GM12878 (cell line): ENCODE results near the gene USF1. TPM values are rescaled to one million over a fixed set of nuclear protein-coding genes. Genes with fewer than 3 reads are reported as not detected.

Source experiments
- ATAC-seq: fragments of 200-7000 bp; cut with Tn5 transposase; 3 replicates; pipeline ENCODE4 v1.9.1; 2020; ENCODE audit warnings: mild to moderate bottlenecking, moderate library complexity
- Bru-seq: library from RNA; stranded (reverse); fragments of 400-500 nt; gene quantifications from one replicate; lab custom pipeline; 2021; lab: Mats Ljungman, UMichigan
- BruChase-seq, 2 experiments: library from RNA; stranded (reverse); fragments of 400-500 nt; gene quantifications; one replicate each; lab custom pipeline; 2021; lab: Mats Ljungman, UMichigan
- BruUV-seq: library from RNA; stranded (reverse); fragments of 400-500 nt; replicated peaks from 2 replicates; lab custom pipeline; 2021; lab: Mats Ljungman, UMichigan
- CTCF ChIA-PET: fragments of 300-600 bp; sonication (Branson Sonifier 250); formaldehyde crosslinking; extraction: SDS; loops from one replicate; lab custom pipeline; 2021; ENCODE audit warnings: inconsistent platforms; lab: Yijun Ruan, JAX
- POLR2A ChIA-PET: fragments of 350-600 bp; formaldehyde crosslinking; extraction: SDS; loops from one replicate; lab custom pipeline; 2021; ENCODE audit warnings: inconsistent platforms; lab: Charles Lee
- RAD21 ChIA-PET: fragments of 300-600 bp; sonication (Branson Sonifier 250); formaldehyde crosslinking; loops from one replicate; lab custom pipeline; 2023; ENCODE audit warnings: antibody characterized with exemption; ENCODE audit not compliant: unreplicated experiment; lab: Charles Lee
- SMC1A ChIA-PET: fragments of 300-600 bp; sonication (Branson Sonifier 250); formaldehyde crosslinking; loops from one replicate; lab custom pipeline; 2023; ENCODE audit not compliant: unreplicated experiment, uncharacterized antibody; lab: Charles Lee
- DNase-seq: peaks from one replicate; pipeline ENCODE4 v3.0.0-alpha.2; 2011; ENCODE audit warnings: low read depth, low spot score
- FAIRE-seq: peaks from 3 replicates; lab custom pipeline; 2011; peaks lifted over from hg19 to GRCh38; lab: Jason Lieb, UNC
- H2AFZ ChIP-seq: 2 replicates; pipeline ENCODE4 v1.6.0; 2011; ENCODE audit warnings: low read depth, low read length, control low read depth; ENCODE audit not compliant: control insufficient read depth
- H3K27ac ChIP-seq: 2 replicates; pipeline ENCODE4 v1.5.1; 2011; ENCODE audit warnings: control low read depth; ENCODE audit not compliant: control insufficient read depth, insufficient read depth
- H3K27me3 ChIP-seq, 2 experiments: replicated peaks in 1 of 2; 2 replicates each; pipeline versions ENCODE4 v1.6.0 to v1.6.1; 2011; ENCODE audit warnings: low read length in 1 of 2; ENCODE audit not compliant: control insufficient read depth in 2 of 2, insufficient read depth in 2 of 2
- H3K36me3 ChIP-seq, 2 experiments: 2 replicates each; pipeline ENCODE4 v1.5.1; 2011; ENCODE audit warnings: low read length in 1 of 2; ENCODE audit not compliant: control insufficient read depth in 2 of 2, insufficient read depth in 2 of 2
- H3K4me1 ChIP-seq: 2 replicates; pipeline ENCODE4 v1.6.1; 2011; ENCODE audit warnings: mild to moderate bottlenecking, low read length, moderate library complexity, mixed read lengths; ENCODE audit not compliant: control insufficient read depth, insufficient read depth
- H3K4me2 ChIP-seq: 2 replicates; pipeline ENCODE4 v1.6.0; 2011; ENCODE audit warnings: control low read depth; ENCODE audit not compliant: control insufficient read depth, insufficient read depth
- H3K4me3 ChIP-seq: fragments of 200-600 bp; sonication (generic); 2 replicates; pipeline ENCODE4 v1.5.1; 2016
- H3K79me2 ChIP-seq: 2 replicates; pipeline ENCODE4 v1.6.0; 2011; ENCODE audit warnings: low read length; ENCODE audit not compliant: control insufficient read depth, insufficient read depth
- H3K9ac ChIP-seq: 2 replicates; pipeline ENCODE4 v1.8.0; 2011; ENCODE audit warnings: low read length, control low read depth, mixed read lengths; ENCODE audit not compliant: control insufficient read depth, insufficient read depth
- H3K9me3 ChIP-seq: replicated peaks from 3 replicates; pipeline ENCODE4 v1.5.1; 2011; ENCODE audit warnings: mild to moderate bottlenecking, low read length; ENCODE audit not compliant: control insufficient read depth, insufficient read depth
- H4K20me1 ChIP-seq: 2 replicates; pipeline ENCODE4 v1.6.0; 2011; ENCODE audit not compliant: control insufficient read depth, insufficient read depth
- ASH2L ChIP-seq: fragments of 300-600, 200-600 bp; sonication (generic); IDR thresholded peaks from 2 replicates; pipeline ENCODE4 v1.6.1; 2017; ENCODE audit warnings: low read depth, mild to moderate bottlenecking, borderline replicate concordance
- EED ChIP-seq: sonication (generic); IDR thresholded peaks from 2 replicates; pipeline ENCODE4 v1.6.1; 2016; ENCODE audit warnings: antibody characterized with exemption, low read depth
- ESRRA ChIP-seq: IDR thresholded peaks from 2 replicates; pipeline ENCODE4 v1.6.1; 2012; ENCODE audit warnings: mild to moderate bottlenecking, low read length, improper control_type of control experiment
- FOS ChIP-seq: IDR thresholded peaks from 3 replicates; pipeline ENCODE4 v1.6.1; 2011; ENCODE audit warnings: borderline replicate concordance; ENCODE audit not compliant: insufficient read length; ENCODE audit errors: extremely low read depth
- GABPA ChIP-seq: IDR thresholded peaks from 2 replicates; pipeline ENCODE4 v1.6.1; 2014; ENCODE audit warnings: antibody characterized with exemption, low read depth, mild to moderate bottlenecking, inconsistent platforms
- HCFC1 ChIP-seq: fragments of 150-350 bp; IDR thresholded peaks from 2 replicates; pipeline ENCODE4 v1.6.1; 2014; ENCODE audit warnings: low read length
- HDAC6 ChIP-seq: fragments of 200-600 bp; sonication (generic); IDR thresholded peaks from one replicate; pipeline ENCODE4 v1.8.0; 2017; ENCODE audit warnings: antibody characterized with exemption; ENCODE audit not compliant: unreplicated experiment
- KLF5 ChIP-seq: fragments of 450-650 bp; IDR thresholded peaks from 2 replicates; pipeline ENCODE4 v1.6.1; 2014; ENCODE audit warnings: mild to moderate bottlenecking; ENCODE audit not compliant: partially characterized antibody
- RB1 ChIP-seq: fragments of 450-650 bp; formaldehyde crosslinking; IDR thresholded peaks from 2 replicates; pipeline ENCODE4 v1.6.1; 2017; ENCODE audit warnings: mild to moderate bottlenecking, borderline replicate concordance
- RFX5 ChIP-seq: IDR thresholded peaks from 2 replicates; pipeline ENCODE4 v1.6.1; 2011; ENCODE audit warnings: low read depth, low read length, improper control_type of control experiment
- SP1 ChIP-seq: IDR thresholded peaks from one replicate; pipeline ENCODE4 v1.6.1; 2011; ENCODE audit warnings: low read depth, low read length
- SUPT20H ChIP-seq: IDR thresholded peaks from 2 replicates; pipeline ENCODE4 v1.6.1; 2011; ENCODE audit warnings: low read depth, mild to moderate bottlenecking, low read length, moderate library complexity, borderline replicate concordance; ENCODE audit not compliant: control insufficient read depth
- WGBS: methylation state at CpG from one replicate; pipeline ENCODE4 v1.1.6; 2016; ENCODE audit warnings: low lambda C conversion rate; ENCODE audit not compliant: insufficient replicate concordance, insufficient coverage; ENCODE audit errors: missing lambda C conversion rate; 5-methylcytosine and 5-hydroxymethylcytosine counted together
- in situ Hi-C: fragments of 300-500 bp; cut with MboI; formaldehyde crosslinking; loops from 9 replicates; pipeline ENCODE4 v1.14.3; 2018; ENCODE audit warnings: mixed read lengths
- intact Hi-C: fragments of 100-400 bp; cut with micrococcal nuclease; formaldehyde crosslinking; loops from one replicate; pipeline ENCODE4 v1.14.2; 2022; ENCODE audit not compliant: unreplicated experiment
- long read RNA-seq, 2 experiments: library from polyadenylated mRNA; unstranded; transcript quantifications; one replicate each; pipeline ENCODE4 v2.0.0, GENCODE V29; 2019 to 2020
- polyA minus RNA-seq, 3 experiments: library from RNA; depleted of rRNA, polyadenylated mRNA; stranded (reverse); fragments of >200 nt; gene quantifications; 2 replicates each; pipeline ENCODE4 v1.2.3, GENCODE V29; 2011
- polyA plus RNA-seq, 11 experiments: library from polyadenylated mRNA; depleted of rRNA in 4 of 11; unstranded in 6 of 11; stranded (reverse) in 5 of 11; fragments of >200 nt; fragmentation: Nextera tagmentation in 4 of 11; fragmentation: Illumina TruSeq in 1 of 11; extraction: Ambion mirVana in 4 of 11; extraction: Trizol in 1 of 11; gene quantifications; 1 replicate in 1 of 11; 2 replicates in 10 of 11; pipeline versions ENCODE4 v1.2.1 to v1.2.3, GENCODE V29; 2011 to 2016; ENCODE audit warnings: inconsistent platforms in 2 of 11, missing spikeins in 2 of 11, low read depth in 1 of 11
- total RNA-seq, 4 experiments: library from RNA; depleted of rRNA in 3 of 4; stranded (reverse); fragments of >200 nt in 3 of 4; fragmentation: Illumina TruSeq in 1 of 4; extraction: Trizol in 1 of 4; gene quantifications; 2 replicates each; pipeline versions ENCODE4 v1.2.1 to v1.2.3, GENCODE V29; 2013 to 2021
- TF ChIP-seq, protein P1 (sequence below): fragments of 450-650 bp; IDR thresholded peaks from 2 replicates; pipeline ENCODE4 v1.6.1; 2016; ENCODE audit warnings: mild to moderate bottlenecking
- TF ChIP-seq, protein P2 (sequence below): fragments of 450-650 bp; conservative IDR thresholded peaks from 2 replicates; pipeline ENCODE4 v1.6.1; 2017; ENCODE audit warnings: mild to moderate bottlenecking, moderate library complexity

USF1 gene
- total RNA-seq (2013; cell fraction: nucleolus; rRNA removed), result 32.1 and 38.7 TPM in 2 replicates
- 90.2 and 92.1 TPM in 2 replicates for total RNA-seq (2014; rRNA removed)
- 61.4 and 65.1 TPM in 2 replicates for total RNA-seq (2014; rRNA removed; fragmentation: Illumina TruSeq; extraction: Trizol)
- total RNA-seq (2021), result 60.3 and 65.8 TPM in 2 replicates
- polyA plus RNA-seq (2011; ENCODE audit: low read depth), result 54.0 TPM
- 33.8 and 46.0 TPM in 2 replicates for polyA plus RNA-seq (2011; rRNA removed)
- 55.7 and 71.7 TPM in 2 replicates for polyA plus RNA-seq (2011; cell fraction: cytosol; rRNA removed)
- polyA plus RNA-seq (2011; cell fraction: nucleus; rRNA removed), result 153 and 160 TPM in 2 replicates
- 42.5 and 67.5 TPM in 2 replicates for polyA plus RNA-seq (2012)
- polyA plus RNA-seq (2014; fragmentation: Illumina TruSeq; extraction: Trizol), result 50.5 and 60.9 TPM in 2 replicates
- polyA plus RNA-seq (2014; fragmentation: Nextera tagmentation; extraction: Ambion mirVana), result 10 to 100 TPM in 1 of 2 experiments, 1 to 10 TPM in 1; 9.4 to 26.3 TPM
- 72.6 and 72.8 TPM in 2 replicates for polyA plus RNA-seq (2014; rRNA removed)
- 10 to 100 TPM; 11.5 to 23.1 TPM for polyA plus RNA-seq (2016; fragmentation: Nextera tagmentation; extraction: Ambion mirVana)
- 149 and 171 TPM in 2 replicates for polyA minus RNA-seq (2011; rRNA and poly(A)+ RNA removed)
- polyA minus RNA-seq (2011; cell fraction: cytosol; rRNA and poly(A)+ RNA removed), result 31.5 and 32.7 TPM in 2 replicates
- 24.2 and 34.1 TPM in 2 replicates for polyA minus RNA-seq (2011; cell fraction: nucleus; rRNA and poly(A)+ RNA removed)
- Bru-seq, nascent RNA, result percentile 81 among the genes with signal in this experiment
- BruChase-seq, experiment 1, labeled RNA remaining after a 6-hour chase, result percentile 92 among the genes with signal in this experiment
- percentile 94 among the genes with signal in this experiment for BruChase-seq, experiment 2, labeled RNA remaining after a 2-hour chase
- long read RNA-seq, experiment 1, transcript USF1-205 (11 exons, 1,092 nt), result minor isoform, 5 of 19 reads
- long read RNA-seq, experiment 1, transcript USF1-203 (11 exons, 1,807 nt), result major isoform, 9 of 19 reads
- long read RNA-seq, experiment 1, partial matches to known transcripts, result 1 of 19 reads
- long read RNA-seq, experiment 1, other reads (novel, unspliced or antisense), result 4 of 19 reads
- long read RNA-seq, experiment 2, partial matches to known transcripts, result 0 of 10 reads
- long read RNA-seq, experiment 2, other reads (novel, unspliced or antisense), result 2 of 10 reads

GRCh38 chr1:161045736-161046604 is at the start of gene USF1:
Gene USF1, minus strand, starts transcription at chr1:161045977. Its CDS starts 2,702 bp downstream, at chr1:161043275.
- ATAC-seq (peak; percentile 86), DNase-seq (peak; percentile 92), FAIRE-seq (peak; percentile 96)
- H3K27ac ChIP-seq, result peak within 1 kb of the TSS; percentile 100
- H3K36me3 ChIP-seq, result peaks cover 16 to 22% of the 10 kb centered on the region in 2 experiments
- POLR2A ChIA-PET, result interaction anchor here (0.7 to 5.2 kb wide), 17 partner anchors 12 to 334 kb away, joined by 3 to 139 read pairs (median 4); partner anchors contain the start of genes ARHGAP30, DEDD, F11R and KLHDC9
- intact Hi-C loops (loop anchor here (1.0 to 5.0 kb wide), 4 partner anchors 22 to 71 kb away; partner anchors contain the start of genes NIT1 and PFDN2), in situ Hi-C loops (no loop called here)
- H3K9me3 ChIP-seq, result no peaks in the 10 kb centered on the region
- CTCF ChIA-PET, result interaction anchor here (0.7 to 11.1 kb wide), 20 partner anchors 9 to 119 kb away, joined by 3 to 181 read pairs (median 6); partner anchors contain the start of genes ARHGAP30, F11R, KLHDC9 and PPOX
- peak within 1 kb of the TSS; percentile 95 for H3K9ac ChIP-seq
- H3K79me2 ChIP-seq, result peaks cover 22% of the 10 kb centered on the region
- H3K4me3 ChIP-seq, result peak within 1 kb of the TSS; percentile 90
- peaks cover 15% of the 10 kb centered on the region for H3K4me1 ChIP-seq
- RAD21 ChIA-PET, result interaction anchor here (0.6 to 4.8 kb wide), 17 partner anchors 13 to 279 kb away, joined by 3 to 107 read pairs (median 5); partner anchors contain the start of genes ARHGAP30, DEDD, F11R and ITLN2
- H2AFZ ChIP-seq, result peak within 1 kb of the TSS; percentile 91
- no peaks in the 10 kb centered on the region for H4K20me1 ChIP-seq
- SMC1A ChIA-PET, result interaction anchor here (0.5 to 7.5 kb wide), 18 partner anchors 9 to 511 kb away, joined by 3 to 134 read pairs (median 4); partner anchors contain the start of genes ARHGAP30, DEDD, F11R and KLHDC9
- WGBS, result under 1% methylated on average over 29 of the region's 29 CpGs
- peak within 1 kb of the TSS; percentile 91 for H3K4me2 ChIP-seq
- no peaks in the 10 kb centered on the region for H3K27me3 ChIP-seq
- TSS peak; percentile 97 for BruUV-seq
- TF ChIP-seq FOS, result no peak
- TF ChIP-seq, protein P1, sequence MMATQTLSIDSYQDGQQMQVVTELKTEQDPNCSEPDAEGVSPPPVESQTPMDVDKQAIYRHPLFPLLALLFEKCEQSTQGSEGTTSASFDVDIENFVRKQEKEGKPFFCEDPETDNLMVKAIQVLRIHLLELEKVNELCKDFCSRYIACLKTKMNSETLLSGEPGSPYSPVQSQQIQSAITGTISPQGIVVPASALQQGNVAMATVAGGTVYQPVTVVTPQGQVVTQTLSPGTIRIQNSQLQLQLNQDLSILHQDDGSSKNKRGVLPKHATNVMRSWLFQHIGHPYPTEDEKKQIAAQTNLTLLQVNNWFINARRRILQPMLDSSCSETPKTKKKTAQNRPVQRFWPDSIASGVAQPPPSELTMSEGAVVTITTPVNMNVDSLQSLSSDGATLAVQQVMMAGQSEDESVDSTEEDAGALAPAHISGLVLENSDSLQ, result no peak; the same call in none of the 2 replicates
- no peak for TF ChIP-seq RFX5
- TF ChIP-seq RB1, result no peak; the same call in 1 of the 2 replicates
- TF ChIP-seq GABPA, result peak; percentile 97
- peak; percentile 78 for TF ChIP-seq HCFC1
- TF ChIP-seq HDAC6, result peak; percentile 46
- TF ChIP-seq KLF5, result no peak
- peak; percentile 63 for TF ChIP-seq SP1
- no peak for TF ChIP-seq SUPT20H
- TF ChIP-seq EED, result 0 out of 2 replicates have a peak, but pooled peaks have one; percentile 7
- TF ChIP-seq, protein P2, sequence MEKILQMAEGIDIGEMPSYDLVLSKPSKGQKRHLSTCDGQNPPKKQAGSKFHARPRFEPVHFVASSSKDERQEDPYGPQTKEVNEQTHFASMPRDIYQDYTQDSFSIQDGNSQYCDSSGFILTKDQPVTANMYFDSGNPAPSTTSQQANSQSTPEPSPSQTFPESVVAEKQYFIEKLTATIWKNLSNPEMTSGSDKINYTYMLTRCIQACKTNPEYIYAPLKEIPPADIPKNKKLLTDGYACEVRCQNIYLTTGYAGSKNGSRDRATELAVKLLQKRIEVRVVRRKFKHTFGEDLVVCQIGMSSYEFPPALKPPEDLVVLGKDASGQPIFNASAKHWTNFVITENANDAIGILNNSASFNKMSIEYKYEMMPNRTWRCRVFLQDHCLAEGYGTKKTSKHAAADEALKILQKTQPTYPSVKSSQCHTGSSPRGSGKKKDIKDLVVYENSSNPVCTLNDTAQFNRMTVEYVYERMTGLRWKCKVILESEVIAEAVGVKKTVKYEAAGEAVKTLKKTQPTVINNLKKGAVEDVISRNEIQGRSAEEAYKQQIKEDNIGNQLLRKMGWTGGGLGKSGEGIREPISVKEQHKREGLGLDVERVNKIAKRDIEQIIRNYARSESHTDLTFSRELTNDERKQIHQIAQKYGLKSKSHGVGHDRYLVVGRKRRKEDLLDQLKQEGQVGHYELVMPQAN, result 0 out of 2 replicates have a peak, but pooled peaks have one; percentile 30
- no peak for TF ChIP-seq ASH2L
- TF ChIP-seq ESRRA, result 0 out of 2 replicates have a peak, but pooled peaks have one; percentile 30
